HG03196 (cell line): ENCODE measurements around the gene SIK1.
A peak's percentile ranks its signal among the peaks of the same experiment; 100 is the strongest.
"Not testable (repeated sequence)": the region's sequence is repeated elsewhere in the genome, so short reads cannot be mapped to it uniquely, and the experiment has no call there.

Experiments used
- ATAC-seq: cut with Tn5 transposase; IDR thresholded peaks from one replicate; pipeline ENCODE4 v1.9.1; 2021; ENCODE audit not compliant: unreplicated experiment

Gene SIK1

GRCh38 chr21:43426404-43427241 is at the start of gene SIK1:
TSS of gene SIK1 (minus strand) at chr21:43427131. CDS start at chr21:43426178, 953 bp downstream.
- peak; percentile 45 for ATAC-seq

GRCh38 chr21:43471597-43472242 is 44.8 kb upstream of the SIK1 start:
- not testable (repeated sequence) for ATAC-seq

- ATAC-seq, result not testable (repeated sequence)
Measured at GRCh38 chr21:43469719-43470458, 43.0 kb upstream of the SIK1 start.

GRCh38 chr21:43467785-43468184 is 40.9 kb upstream of the SIK1 start:
- ATAC-seq, result no peak

GRCh38 chr21:43465159-43465558 is 38.2 kb upstream of the SIK1 start:
- not testable (repeated sequence) for ATAC-seq

- not testable (repeated sequence) for ATAC-seq
Measured at GRCh38 chr21:43463498-43464261, 36.7 kb upstream of the SIK1 start.

GRCh38 chr21:43462932-43463331 is 36.0 kb upstream of the SIK1 start:
- ATAC-seq, result not testable (repeated sequence)

GRCh38 chr21:43460475-43460874 is 33.5 kb upstream of the SIK1 start:
- ATAC-seq, result not testable (repeated sequence)

- ATAC-seq, result not testable (repeated sequence)
Measured at GRCh38 chr21:43458995-43459394, 32.1 kb upstream of the SIK1 start.

GRCh38 chr21:43456616-43457314 is 29.8 kb upstream of the SIK1 start:
- ATAC-seq, result not testable (repeated sequence)

GRCh38 chr21:43455717-43456116 is 28.8 kb upstream of the SIK1 start:
- not testable (repeated sequence) for ATAC-seq

GRCh38 chr21:43454176-43454575 is 27.2 kb upstream of the SIK1 start:
- ATAC-seq, result not testable (repeated sequence)

- ATAC-seq, result not testable (repeated sequence)
Measured at GRCh38 chr21:43451850-43452249, 24.9 kb upstream of the SIK1 start.

GRCh38 chr21:43450287-43450686 is 23.4 kb upstream of the SIK1 start:
- ATAC-seq, result not testable (repeated sequence)

- not testable (repeated sequence) for ATAC-seq
Measured at GRCh38 chr21:43447353-43447977, 20.5 kb upstream of the SIK1 start.

GRCh38 chr21:43446277-43446932 is 19.5 kb upstream of the SIK1 start:
- ATAC-seq, result not testable (repeated sequence)

GRCh38 chr21:43444524-43444923 is 17.6 kb upstream of the SIK1 start:
- not testable (repeated sequence) for ATAC-seq

GRCh38 chr21:43442571-43442970 is 15.6 kb upstream of the SIK1 start:
- not testable (repeated sequence) for ATAC-seq
